SK-N-SH treated with all-trans-retinoic acid at 6 μM for 48 hours (cell line): ENCODE measurements around the gene RAD51C.

Experiments
- ATAC-seq: fragments of 200-7000 bp; cut with Tn5 transposase; 3 replicates; pipeline ENCODE4 v1.9.1; 2020; ENCODE audit warnings: mild to moderate bottlenecking, moderate library complexity
- ARNTL ChIP-seq: fragments of 450-650 bp; formaldehyde crosslinking; IDR thresholded peaks from 2 replicates; pipeline ENCODE4 v1.5.0; 2020; ENCODE audit warnings: low read depth, mild to moderate bottlenecking, moderate library complexity, borderline replicate concordance
- BACH2 ChIP-seq: fragments of 250-450 bp; sonication (Bioruptor Pico); IDR thresholded peaks from 2 replicates; pipeline ENCODE4 v1.9.0; 2021; ENCODE audit warnings: mild to moderate bottlenecking, borderline replicate concordance
- CREB5 ChIP-seq: fragments of 250-450 bp; sonication (Bioruptor Pico); IDR thresholded peaks from 2 replicates; pipeline ENCODE4 v1.5.1; 2020; ENCODE audit warnings: low read depth, mild to moderate bottlenecking, moderate library complexity
- CSDC2 ChIP-seq: fragments of 250-450 bp; sonication (Bioruptor Pico); IDR thresholded peaks from 2 replicates; pipeline ENCODE4 v1.5.0; 2020; ENCODE audit warnings: mild to moderate bottlenecking, moderate library complexity
- CSRNP3 ChIP-seq: fragments of 250-450 bp; sonication (Bioruptor Pico); IDR thresholded peaks from 2 replicates; pipeline ENCODE4 v1.5.1; 2021; ENCODE audit warnings: mild to moderate bottlenecking, moderate library complexity
- ESRRG ChIP-seq: fragments of 250-450 bp; sonication (Bioruptor Pico); IDR thresholded peaks from 2 replicates; pipeline ENCODE4 v1.6.1; 2021; ENCODE audit warnings: mild to moderate bottlenecking
- GLIS3 ChIP-seq: fragments of 250-450 bp; sonication (Bioruptor Pico); IDR thresholded peaks from 2 replicates; pipeline ENCODE4 v1.5.0; 2020; ENCODE audit warnings: mild to moderate bottlenecking, moderate library complexity
- ISL1 ChIP-seq: fragments of 250-450 bp; sonication (Bioruptor Pico); IDR thresholded peaks from 2 replicates; pipeline ENCODE4 v2.1.2; 2022; ENCODE audit warnings: mild to moderate bottlenecking, moderate library complexity
- OSR1 ChIP-seq: fragments of 250-450 bp; sonication (Bioruptor Pico); IDR thresholded peaks from 2 replicates; pipeline ENCODE4 v1.8.0; 2022; ENCODE audit warnings: moderate library complexity, mild to moderate bottlenecking, inconsistent platforms
- PATZ1 ChIP-seq: fragments of 250-450 bp; sonication (Bioruptor Pico); IDR thresholded peaks from 2 replicates; pipeline ENCODE4 v1.8.0; 2020; ENCODE audit warnings: mild to moderate bottlenecking, moderate library complexity, borderline replicate concordance
- POU6F1 ChIP-seq: fragments of 250-450 bp; sonication (Bioruptor Pico); IDR thresholded peaks from 2 replicates; pipeline ENCODE4 v1.8.0; 2021; ENCODE audit warnings: low read depth, mild to moderate bottlenecking, moderate library complexity, borderline replicate concordance
- PPARA ChIP-seq: fragments of 250-450 bp; sonication (Bioruptor Pico); IDR thresholded peaks from 2 replicates; pipeline ENCODE4 v1.5.0; 2020; ENCODE audit warnings: mild to moderate bottlenecking, borderline replicate concordance
- RARB ChIP-seq: fragments of 250-450 bp; sonication (Bioruptor Pico); IDR thresholded peaks from 2 replicates; pipeline ENCODE4 v1.8.0; 2021; ENCODE audit warnings: mild to moderate bottlenecking, moderate library complexity
- SNAI2 ChIP-seq: fragments of 250-450 bp; sonication (Bioruptor Pico); IDR thresholded peaks from 2 replicates; pipeline ENCODE4 v1.5.0; 2020; ENCODE audit warnings: mild to moderate bottlenecking, moderate library complexity
- TCF4 ChIP-seq: fragments of 250-450 bp; sonication (Bioruptor Pico); IDR thresholded peaks from 2 replicates; pipeline ENCODE4 v1.8.0; 2021; ENCODE audit warnings: mild to moderate bottlenecking, moderate library complexity, borderline replicate concordance
- TOX ChIP-seq: fragments of 250-450 bp; sonication (Bioruptor Pico); IDR thresholded peaks from 2 replicates; pipeline ENCODE4 v1.8.0; 2021; ENCODE audit warnings: mild to moderate bottlenecking, moderate library complexity, borderline replicate concordance
- TSHZ2 ChIP-seq: fragments of 250-450 bp; sonication (Bioruptor Pico); IDR thresholded peaks from 2 replicates; pipeline ENCODE4 v1.5.0; 2020; ENCODE audit warnings: mild to moderate bottlenecking, moderate library complexity
- ZC3H10 ChIP-seq: fragments of 250-450 bp; sonication (Bioruptor Pico); IDR thresholded peaks from 2 replicates; pipeline ENCODE4 v1.5.1; 2021; ENCODE audit warnings: mild to moderate bottlenecking, moderate library complexity
- ZFP3 ChIP-seq: fragments of 250-450 bp; sonication (Bioruptor Pico); IDR thresholded peaks from 2 replicates; pipeline ENCODE4 v1.5.0; 2020; ENCODE audit warnings: mild to moderate bottlenecking, moderate library complexity
- ZFP30 ChIP-seq: fragments of 450-650 bp; formaldehyde crosslinking; IDR thresholded peaks from 2 replicates; pipeline ENCODE4 v1.5.0; 2022; ENCODE audit warnings: mild to moderate bottlenecking, moderate library complexity
- ZNF565 ChIP-seq: fragments of 450-650 bp; formaldehyde crosslinking; conservative IDR thresholded peaks from 2 replicates; pipeline ENCODE4 v1.5.0; 2020; ENCODE audit warnings: low read depth, mild to moderate bottlenecking, moderate library complexity
- ZNF70 ChIP-seq: fragments of 450-650 bp; formaldehyde crosslinking; IDR thresholded peaks from 2 replicates; pipeline ENCODE4 v1.5.0; 2020; ENCODE audit warnings: mild to moderate bottlenecking, moderate library complexity
- ZNF8 ChIP-seq: fragments of 450-650 bp; formaldehyde crosslinking; IDR thresholded peaks from 2 replicates; pipeline ENCODE4 v1.5.0; 2020; ENCODE audit warnings: mild to moderate bottlenecking, moderate library complexity

The RAD51C gene

GRCh38 chr17:58692239-58693055 is at the start of gene RAD51C:
TSS of gene RAD51C (plus strand) at chr17:58692602. CDS start at chr17:58692644, 42 bp downstream.
- peak; percentile 50; the same call in 1 of the 2 replicates for TF ChIP-seq TSHZ2 (CRISPR knock-in tag)
- no peak for TF ChIP-seq ISL1 (CRISPR knock-in tag)
- no peak for TF ChIP-seq ZFP30 (CRISPR knock-in tag)
- no peak for TF ChIP-seq ZNF70 (CRISPR knock-in tag)
- peak; percentile 86; the same call in 1 of the 2 replicates for TF ChIP-seq CSDC2 (CRISPR knock-in tag)
- no peak for TF ChIP-seq PATZ1 (CRISPR knock-in tag)
- no peak for TF ChIP-seq ARNTL (CRISPR knock-in tag)
- no peak for TF ChIP-seq PPARA
- 0 out of 2 replicates have a peak, but pooled peaks have one; percentile 36 for TF ChIP-seq POU6F1 (CRISPR knock-in tag)
- no peak for TF ChIP-seq CREB5
- no peak for TF ChIP-seq ZNF565 (CRISPR knock-in tag)
- peak; percentile 57; the same call in 1 of the 2 replicates for TF ChIP-seq ZFP3 (CRISPR knock-in tag)
- TF ChIP-seq TCF4 (CRISPR knock-in tag): no peak
- peak; percentile 93 for TF ChIP-seq SNAI2
- TF ChIP-seq RARB (CRISPR knock-in tag): 0 out of 2 replicates have a peak, but pooled peaks have one; percentile 24
- TF ChIP-seq CSRNP3 (CRISPR knock-in tag): no peak
- no peak for TF ChIP-seq TOX (CRISPR knock-in tag)
- TF ChIP-seq ESRRG: no peak
- peak; percentile 42; the same call in 1 of the 2 replicates for TF ChIP-seq GLIS3 (CRISPR knock-in tag)
- TF ChIP-seq ZNF8: 0 out of 2 replicates have a peak, but pooled peaks have one; percentile 19
- peak; percentile 56; the same call in 1 of the 2 replicates for TF ChIP-seq OSR1
- no peak for TF ChIP-seq ZC3H10 (CRISPR knock-in tag)
- TF ChIP-seq BACH2 (CRISPR knock-in tag): 0 out of 2 replicates have a peak, but pooled peaks have one; percentile 59
- ATAC-seq: peak; percentile 98

GRCh38 chr17:58643147-58643546 is 49.3 kb upstream of the RAD51C start:
- ATAC-seq: peak; percentile 91
- TF ChIP-seq ZFP30 (CRISPR knock-in tag): no peak
- no peak for TF ChIP-seq GLIS3 (CRISPR knock-in tag)
- TF ChIP-seq RARB (CRISPR knock-in tag): no peak
- no peak for TF ChIP-seq POU6F1 (CRISPR knock-in tag)
- TF ChIP-seq CREB5: no peak
- no peak for TF ChIP-seq TCF4 (CRISPR knock-in tag)
- TF ChIP-seq TOX (CRISPR knock-in tag): no peak
- TF ChIP-seq ARNTL (CRISPR knock-in tag): no peak
- no peak for TF ChIP-seq ZC3H10 (CRISPR knock-in tag)
- no peak for TF ChIP-seq BACH2 (CRISPR knock-in tag)
- no peak for TF ChIP-seq ZNF8
- TF ChIP-seq ZNF565 (CRISPR knock-in tag): no peak
- TF ChIP-seq ZNF70 (CRISPR knock-in tag): no peak
